Left lung (tissue), 10 donors: ENCODE results near the gene CRACR2A. TPM values are rescaled to one million over a fixed set of nuclear protein-coding genes. Genes with fewer than 3 reads are reported as not detected.

Experiments
- ATAC-seq: fragments of 200-7000 bp; cut with Tn5 transposase; one replicate; pipeline ENCODE4 v1.9.1; 2020; ENCODE audit warnings: moderate library complexity
- DNase-seq, 4 donors: peaks; one replicate each; pipeline ENCODE4 v3.0.0-alpha.2; 2013 to 2020
- H3K27ac ChIP-seq, 2 donors: fragments of 200-600 bp; sonication (generic) in 1 of 2; one replicate each; pipeline versions ENCODE4 v1.5.0 to v1.8.0; 2020 to 2021
- H3K27me3 ChIP-seq, 2 donors: fragments of 200-600 bp; sonication (generic) in 1 of 2; one replicate each; pipeline versions ENCODE4 v1.5.0 to v1.8.0; 2020 to 2021
- H3K36me3 ChIP-seq, 2 donors: fragments of 200-600 bp; sonication (generic) in 1 of 2; one replicate each; pipeline versions ENCODE4 v1.5.0 to v1.8.0; 2020 to 2021
- H3K4me1 ChIP-seq, 2 donors: fragments of 200-600 bp; one replicate each; pipeline ENCODE4 v1.8.0; 2021
- H3K4me3 ChIP-seq, 2 donors: fragments of 200-600 bp; sonication (generic) in 1 of 2; one replicate each; pipeline versions ENCODE4 v1.5.0 to v1.8.0; 2020 to 2021; ENCODE audit warnings: mild to moderate bottlenecking in 1 of 2
- H3K9me3 ChIP-seq, 2 donors: fragments of 200-600 bp; sonication (generic) in 1 of 2; one replicate each; pipeline versions ENCODE4 v1.5.0 to v1.8.0; 2020 to 2021
- CTCF ChIP-seq, 2 donors: fragments of 200-600 bp; sonication (generic) in 1 of 2; IDR thresholded peaks; one replicate each; pipeline versions ENCODE4 v1.5.0 to v1.8.0; 2021; ENCODE audit warnings: antibody characterized with exemption in 2 of 2
- intact Hi-C, 2 donors: fragments of 100-400 bp; cut with DNase I; formaldehyde crosslinking; loops; one replicate each; pipeline versions ENCODE4 v1.11.2 to v1.14.2; 2022
- polyA plus RNA-seq, 6 donors: library from polyadenylated mRNA; unstranded; fragments of 120-200 nt; gene quantifications; one replicate each; pipeline ENCODE4 v1.2.1, GENCODE V29; 2013; ENCODE audit not compliant: insufficient read length in 6 of 6
- total RNA-seq, 2 donors: library from RNA; stranded (reverse); fragmentation: NEBNext Ultra II Directional; extraction: Animal tissue kit (Norgen Biotek cat#: 25700); gene quantifications; one replicate each; pipeline ENCODE4 v1.2.1, GENCODE V29; 2021
- donor health status: DM: no; HTN: yes; CAD: no.
- donor health status: DM: no; HTN: no; CAD: no.

The CRACR2A gene
- total and polyA plus RNA-seq, 8 donors = 3.2 to 6.5 (median 3.8) TPM

GRCh38 chr12:3602488-3602887 is 150.4 kb downstream of the CRACR2A start:
- Histone ChIP-seq H3K9me3 (no peaks in the 10 kb centered on the region), H3K27me3 (peaks cover 0 to 12% of the 10 kb centered on the region in 2 donors), H3K27ac (no peak overlapping the region), H3K36me3 (no peaks in the 10 kb centered on the region), H3K4me1 (peaks cover 0 to 8% of the 10 kb centered on the region in 2 donors), H3K4me3 (no peak overlapping the region)
- intact Hi-C loops = no loop called here
- no peak for TF ChIP-seq CTCF (IDR thresholded peaks at IDR 0.05)
- DNase-seq (no peak), ATAC-seq (no peak)

- TF ChIP-seq CTCF (IDR thresholded peaks at IDR 0.05) = no peak
- ATAC-seq = no peak
- Histone ChIP-seq H3K4me3 (no peak overlapping the region), H3K9me3 (no peaks in the 10 kb centered on the region), H3K36me3 (no peaks in the 10 kb centered on the region), H3K4me1 (peaks cover 0 to 4% of the 10 kb centered on the region in 2 donors), H3K27ac (no peak overlapping the region), H3K27me3 (peaks cover 0 to 12% of the 10 kb centered on the region in 2 donors)
- no peak for DNase-seq
- intact Hi-C loops = no loop called here
Observed at GRCh38 chr12:3601461-3602150, 151.3 kb downstream of the CRACR2A start.

- H3K4me1 ChIP-seq = peaks cover 0 to 4% of the 10 kb centered on the region in 2 donors
- TF ChIP-seq CTCF (IDR thresholded peaks at IDR 0.05) = no peak
- no peaks in the 10 kb centered on the region for H3K36me3 ChIP-seq
- no peak overlapping the region for H3K4me3 ChIP-seq
- DNase-seq (no peak), ATAC-seq (no peak)
- no peak overlapping the region for H3K27ac ChIP-seq
- H3K9me3 ChIP-seq = no peaks in the 10 kb centered on the region
- intact Hi-C loops = no loop called here
- peaks cover 0 to 12% of the 10 kb centered on the region in 2 donors for H3K27me3 ChIP-seq
Observed at GRCh38 chr12:3600951-3601350, 152.0 kb downstream of the CRACR2A start.

- Histone ChIP-seq H3K4me1 (peaks cover 0 to 4% of the 10 kb centered on the region in 2 donors), H3K36me3 (no peaks in the 10 kb centered on the region), H3K27ac (no peak overlapping the region), H3K4me3 (no peak overlapping the region), H3K9me3 (no peaks in the 10 kb centered on the region), H3K27me3 (peaks cover 0 to 11% of the 10 kb centered on the region in 2 donors)
- DNase-seq (no peak), ATAC-seq (no peak)
- intact Hi-C loops = no loop called here
- TF ChIP-seq CTCF (IDR thresholded peaks at IDR 0.05) = no peak
Observed at GRCh38 chr12:3600039-3600720, 152.7 kb downstream of the CRACR2A start.
